HG03025 (cell line): ENCODE measurements around the gene F2RL2.

Source experiments
- ATAC-seq: cut with Tn5 transposase; IDR thresholded peaks from one replicate; pipeline ENCODE4 v1.9.1; 2021; ENCODE audit warnings: mild to moderate bottlenecking, moderate library complexity; ENCODE audit not compliant: unreplicated experiment, low FRiP score

The F2RL2 gene

DNA sequence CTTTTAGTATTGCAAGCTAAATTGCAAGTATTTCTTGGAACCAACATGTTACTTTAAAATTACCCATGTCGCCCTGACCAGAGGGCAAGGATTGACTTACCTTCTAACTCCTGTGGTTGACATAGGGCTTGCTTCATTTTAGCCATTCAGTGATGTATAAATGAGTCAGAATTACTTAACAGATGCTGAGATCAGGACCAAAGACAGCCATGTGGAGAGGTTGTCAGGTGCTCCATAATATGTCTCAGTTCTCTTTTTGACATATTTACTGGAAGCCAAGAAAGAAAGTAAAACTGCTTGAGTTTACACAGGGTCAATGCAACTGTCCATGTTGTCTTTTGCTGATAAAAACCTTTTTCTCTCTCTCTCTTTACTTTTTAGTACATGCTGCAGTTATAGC, 33.2 kb downstream of the F2RL2 start:
- peak; percentile 91 for ATAC-seq

DNA sequence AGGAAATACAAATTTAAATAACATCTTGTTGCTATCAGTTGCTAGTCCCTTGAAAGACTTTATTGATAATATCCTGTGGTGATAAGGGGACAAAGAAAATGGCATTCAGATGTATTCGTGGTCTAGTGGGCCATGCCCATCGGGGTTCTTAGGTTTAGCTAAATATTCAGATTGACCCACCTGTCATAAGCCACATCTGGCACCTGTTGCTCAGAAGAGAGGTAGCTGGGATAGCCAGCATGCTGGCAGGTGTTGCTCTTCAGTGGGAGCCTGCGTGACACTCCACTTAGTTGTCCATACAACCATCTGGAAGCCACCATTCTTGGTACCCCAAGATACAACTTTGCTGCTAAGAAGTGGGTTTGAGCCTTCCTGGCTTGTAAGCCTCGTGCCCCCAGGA, 36.7 kb downstream of the F2RL2 start:
- no peak for ATAC-seq

DNA sequence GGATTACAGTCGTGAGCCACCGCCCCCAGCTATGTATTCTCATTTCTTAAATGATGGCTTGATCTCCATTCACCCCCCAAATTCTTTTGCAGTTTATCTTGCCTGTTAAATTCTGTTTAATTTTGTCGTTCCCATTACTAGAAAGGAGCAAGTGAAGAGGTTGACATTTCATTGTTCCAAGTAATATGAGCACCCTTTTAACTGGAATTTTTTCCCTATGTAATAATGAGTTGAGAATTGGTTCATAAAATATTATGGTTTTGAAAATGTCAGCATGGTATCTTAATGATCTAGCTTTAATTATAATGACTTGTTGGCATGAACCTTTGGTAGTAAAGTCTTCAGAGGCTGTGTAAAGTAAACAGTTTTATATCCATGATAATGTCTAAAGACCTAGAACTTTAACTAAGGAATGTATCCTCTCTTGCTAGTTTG, 37.4 kb downstream of the F2RL2 start:
- ATAC-seq: no peak

DNA sequence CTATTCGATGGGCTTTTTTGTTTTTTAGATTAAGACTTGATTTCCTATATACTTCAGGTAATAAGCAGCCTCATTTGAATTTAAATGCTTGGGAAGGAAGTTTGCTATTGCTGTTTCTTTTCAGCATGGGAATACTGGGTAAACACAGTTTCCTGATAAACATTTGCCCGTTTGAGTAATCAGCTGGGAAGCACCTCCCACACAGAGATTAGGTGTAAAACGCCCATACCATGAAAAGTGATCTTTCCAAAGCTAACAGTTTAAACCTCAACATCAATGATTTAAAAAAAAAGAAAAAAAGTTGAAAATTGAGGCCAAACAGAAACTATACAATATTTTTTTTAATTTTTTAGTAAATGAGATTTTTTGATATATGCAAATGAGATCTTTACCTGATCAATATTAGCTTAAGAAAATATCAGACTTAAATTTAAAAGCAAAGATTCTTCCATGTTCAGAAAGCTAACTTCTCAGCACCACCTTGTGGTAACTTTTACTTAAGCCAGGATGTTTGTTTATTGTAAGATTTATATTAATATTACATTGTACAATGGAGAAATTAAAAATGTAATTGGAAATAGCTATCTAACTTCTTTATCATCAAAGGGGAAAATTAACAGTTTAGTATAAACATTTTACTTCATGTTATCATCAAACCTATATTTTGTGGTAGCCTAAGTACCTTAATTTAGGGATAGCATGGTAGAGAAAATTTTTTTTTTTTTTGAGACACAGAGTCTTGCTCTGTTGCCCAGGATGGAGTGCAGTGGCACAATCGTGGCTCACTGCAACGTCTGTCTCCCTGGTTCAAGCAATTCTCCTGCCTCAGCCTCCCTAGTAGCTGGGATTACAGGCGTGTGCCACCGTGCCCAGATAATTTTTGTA, 39.8 kb downstream of the F2RL2 start:
- no peak for ATAC-seq

DNA sequence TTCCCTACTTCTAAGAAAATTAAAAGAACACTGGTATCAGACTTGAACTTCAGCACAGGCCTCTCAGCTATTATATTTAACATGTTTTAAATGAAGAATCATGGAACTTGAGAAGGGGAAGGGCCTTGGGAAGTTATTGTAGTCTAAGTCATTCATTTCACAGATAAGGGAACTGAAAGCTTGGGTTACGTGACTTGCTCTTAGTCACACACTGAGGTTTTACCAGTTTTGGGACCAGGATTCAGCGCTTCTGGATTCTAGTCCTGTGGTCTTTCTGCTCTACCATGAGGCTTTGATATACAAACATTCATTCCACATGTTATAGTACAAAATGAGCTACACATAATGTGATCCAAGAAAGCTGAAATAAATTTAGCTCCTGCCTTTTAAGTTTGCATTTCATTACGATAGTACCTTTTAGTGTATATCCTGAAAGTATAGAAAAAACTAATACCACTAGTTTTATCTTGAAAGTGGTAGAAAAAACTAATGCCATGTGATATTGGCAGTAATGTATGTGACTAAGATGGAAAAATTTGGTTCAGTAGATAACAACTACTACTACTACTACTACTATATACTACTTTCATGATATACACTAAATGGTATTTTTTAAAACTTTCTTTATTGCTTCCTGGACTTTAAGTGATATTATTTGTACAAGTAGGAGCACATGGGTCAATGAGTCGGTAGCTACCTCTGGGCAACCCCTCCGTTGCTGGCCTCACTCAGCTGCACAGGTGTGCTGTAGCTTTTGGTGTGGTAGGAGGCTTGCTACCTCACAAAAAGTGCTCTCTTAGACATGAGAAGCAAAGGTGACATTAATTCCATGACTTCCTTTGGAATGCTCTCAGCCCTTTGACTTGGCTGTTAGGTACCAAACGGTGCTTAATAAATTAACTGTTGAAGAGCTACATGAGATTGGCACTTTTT, 40.7 kb downstream of the F2RL2 start:
- ATAC-seq: peak; percentile 82

DNA sequence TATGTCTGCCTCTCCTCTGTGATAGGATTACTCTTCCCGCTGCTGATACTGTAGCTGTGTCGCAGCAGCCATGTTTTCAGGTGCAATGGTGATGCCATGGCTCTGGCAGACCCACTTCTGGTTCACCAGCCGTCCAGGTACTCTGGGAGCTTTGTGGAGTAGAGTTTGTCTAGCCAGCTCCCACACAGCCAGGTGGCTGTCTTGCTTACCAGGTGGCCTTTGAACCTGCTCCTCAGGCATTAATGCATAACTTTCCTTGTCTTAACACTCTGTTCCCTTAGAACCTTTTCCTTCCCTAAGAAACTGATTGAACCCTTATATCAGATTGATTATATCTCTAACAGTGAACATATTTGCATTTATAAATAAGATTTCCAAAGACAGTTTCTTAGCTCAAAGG, 42.2 kb downstream of the F2RL2 start:
- no peak for ATAC-seq

DNA sequence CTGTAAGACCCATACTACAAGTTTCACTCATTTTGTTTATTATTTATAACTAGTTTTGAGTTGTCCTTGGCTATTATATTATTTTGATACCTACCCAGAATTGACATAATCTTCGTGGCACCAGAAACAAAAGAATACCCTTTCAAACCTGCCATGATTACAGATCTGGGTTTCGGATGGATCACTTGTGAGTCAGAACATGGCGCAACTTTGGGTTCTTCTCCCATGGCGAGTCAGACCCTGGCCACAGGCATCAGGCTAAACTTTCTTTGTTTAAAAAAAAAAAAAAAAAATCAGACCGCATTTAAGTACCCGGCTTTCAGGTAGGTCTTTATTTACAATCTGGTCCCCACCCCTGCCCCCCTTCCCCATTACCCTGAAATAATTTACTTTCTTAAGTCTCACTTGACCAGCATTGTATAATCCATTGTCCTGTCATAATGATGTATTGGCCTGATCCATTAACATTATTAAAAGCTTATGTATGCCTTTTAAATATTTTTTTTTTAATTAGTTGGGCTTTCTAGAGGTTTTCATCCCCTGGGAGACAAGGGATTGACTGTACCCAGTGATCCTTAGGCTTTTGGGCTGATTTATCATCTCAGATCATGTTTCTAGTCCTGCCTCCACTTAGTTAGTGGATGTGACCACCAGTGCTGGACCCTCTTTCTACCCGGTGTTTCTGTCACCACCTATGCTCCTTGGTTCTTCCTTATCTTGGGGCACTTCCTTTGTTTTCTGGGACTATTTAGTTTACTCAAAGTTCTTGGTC, 43.9 kb downstream of the F2RL2 start:
- ATAC-seq: no peak

DNA sequence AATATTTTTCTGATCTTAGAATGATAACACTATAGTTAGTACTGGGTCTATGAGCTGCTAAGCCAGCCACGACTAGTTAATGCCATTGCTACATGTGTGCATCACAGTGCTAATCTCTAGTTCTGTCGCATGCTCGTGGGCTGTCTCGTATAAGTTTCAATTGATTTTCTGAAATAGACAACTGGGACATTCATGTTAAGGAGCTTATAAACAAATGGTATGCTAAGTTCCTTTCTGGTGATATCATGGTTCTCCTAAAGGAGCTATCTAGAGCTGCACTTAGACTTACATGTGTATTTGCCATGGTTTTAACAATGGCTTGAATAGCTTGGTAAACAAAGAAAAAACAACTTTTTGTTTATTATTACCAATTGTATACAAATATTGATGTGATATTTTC, 46.2 kb downstream of the F2RL2 start:
- ATAC-seq: no peak

DNA sequence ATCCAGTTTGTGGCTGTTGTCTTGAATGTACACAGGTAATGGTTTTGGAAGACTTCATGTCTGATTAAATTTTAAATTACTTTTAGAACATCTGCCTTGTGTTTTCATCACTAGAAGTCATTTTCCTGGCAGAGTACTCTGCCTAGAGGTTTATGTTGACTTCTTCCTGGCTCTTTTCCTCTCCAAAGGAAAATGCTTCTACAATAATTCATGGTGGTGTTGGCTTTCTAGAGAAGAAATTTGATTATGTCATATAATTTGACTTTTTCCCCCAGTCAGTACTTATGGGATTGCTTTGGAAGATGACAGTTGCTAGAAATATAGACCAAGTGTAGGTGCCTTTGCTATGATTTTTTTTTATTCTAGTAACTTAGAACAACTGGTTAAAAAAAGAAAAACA, 46.8 kb downstream of the F2RL2 start:
- ATAC-seq: no peak

DNA sequence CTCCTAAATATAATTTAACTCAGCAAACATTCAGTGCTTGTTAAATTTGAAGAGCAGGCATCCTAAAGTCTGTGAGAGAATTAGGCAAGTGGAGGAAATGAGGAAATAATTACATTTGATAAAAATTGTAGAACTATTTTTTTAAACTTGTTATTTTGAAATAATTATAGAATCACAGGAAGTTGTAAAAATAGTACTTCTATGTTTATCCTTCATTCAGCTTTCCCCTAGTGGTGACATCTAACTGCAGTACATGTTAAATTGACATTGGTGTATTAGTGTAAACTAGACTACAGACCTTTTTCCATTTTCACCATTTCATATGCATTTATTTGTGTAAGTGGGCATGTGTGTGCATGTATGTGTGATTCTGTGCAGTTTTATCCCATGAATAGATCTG, 51.6 kb downstream of the F2RL2 start:
- no peak for ATAC-seq

DNA sequence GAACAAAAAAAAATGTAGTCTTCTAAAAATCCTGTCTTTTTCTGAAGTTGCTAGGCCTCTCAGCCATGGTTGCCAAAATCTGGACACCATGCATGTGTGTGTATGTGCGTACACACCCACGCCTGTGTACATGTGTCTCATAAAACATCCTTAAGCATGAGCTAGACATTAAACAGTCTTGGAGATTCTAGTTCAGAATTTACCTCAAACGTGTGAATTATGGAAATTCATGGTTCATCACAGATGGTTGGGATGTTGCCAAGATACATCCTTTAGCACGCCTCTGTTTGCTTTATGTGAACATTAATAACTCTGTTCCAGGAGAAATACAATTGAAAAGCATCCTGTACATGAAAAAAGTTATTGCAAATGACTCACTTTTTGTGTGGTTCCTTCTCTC, 53.0 kb downstream of the F2RL2 start:
- no peak for ATAC-seq
